Measurements from ENCODE around the gene BORCS6.

Gene BORCS6

GRCh38 chr17:8210761-8211458 lies 20.9 kb upstream of the BORCS6 start:
- peak in 1 of 4 experiments; percentile 21 for DNase-seq

GRCh38 chr17:8209907-8210760 lies 20.2 kb upstream of the BORCS6 start, which contains the start of gene AURKB:
Gene AURKB, minus strand, starts transcription at chr17:8210575. Its CDS starts 351 bp downstream, at chr17:8210224.
- peak; percentile 96 to 98 (median 97) for DNase-seq

GRCh38 chr17:8206536-8206935 lies 16.6 kb upstream of the BORCS6 start:
- DNase-seq: no peak

GRCh38 chr17:8204761-8205555 lies 15.0 kb upstream of the BORCS6 start:
- no peak for DNase-seq

- DNase-seq: peak; percentile 72 to 82 (median 82)
Measured at GRCh38 chr17:8192070-8192815, 2.3 kb upstream of the BORCS6 start.

- no peak for DNase-seq
Measured at GRCh38 chr17:8190506-8190905, 526 bp upstream of the BORCS6 start.

GRCh38 chr17:8189041-8189710 lies 804 bp downstream of the BORCS6 start:
- DNase-seq: peak in 3 of 4 experiments; percentile 20 to 51 (median 32)

GRCh38 chr17:8188263-8188839 lies 1.6 kb downstream of the BORCS6 start:
- peak in 1 of 4 experiments; percentile 32 for DNase-seq

GRCh38 chr17:8187517-8188262 lies 2.3 kb downstream of the BORCS6 start:
- DNase-seq: peak; percentile 94 to 98 (median 97)

- peak; percentile 91 to 94 (median 92) for DNase-seq
Measured at GRCh38 chr17:8186787-8187516, 3.0 kb downstream of the BORCS6 start.

GRCh38 chr17:8186446-8186786 lies 3.6 kb downstream of the BORCS6 start:
- no peak for DNase-seq

GRCh38 chr17:8185582-8186445 lies 4.2 kb downstream of the BORCS6 start:
- DNase-seq: peak; percentile 77 to 90 (median 84)

- DNase-seq: no peak
Measured at GRCh38 chr17:8176998-8177731, 12.8 kb downstream of the BORCS6 start.

- peak; percentile 89 to 97 (median 94) for DNase-seq
Measured at GRCh38 chr17:8176197-8176940, 13.6 kb downstream of the BORCS6 start, which contains the start of gene TMEM107. Gene TMEM107, minus strand, starts transcription at chr17:8176380. Its CDS starts 94 bp downstream, at chr17:8176286.

- peak; percentile 40 to 72 (median 54) for DNase-seq
Measured at GRCh38 chr17:8175795-8176196, 14.2 kb downstream of the BORCS6 start.

- DNase-seq: no peak
Measured at GRCh38 chr17:8173871-8174322, 16.1 kb downstream of the BORCS6 start.
